Activated effector memory CD4-positive, alpha-beta T cell treated with anti-CD3 and anti-CD28 coated beads, Interleukin-2, amount 50 U/mL, for 16 hours (primary cell): ENCODE measurements around the gene NLRP1.
A peak's percentile ranks its signal among the peaks of the same experiment; 100 is the strongest.

Source experiments
- DNase-seq: peaks from one replicate; pipeline ENCODE4 v3.0.0-alpha.2; 2020

The NLRP1 gene

GRCh38 chr17:5584383-5585286 is at the start of gene NLRP1:
Gene NLRP1 (minus strand): TSS chr17:5584509. CDS start chr17:5583957, 552 bp downstream.
- peak; percentile 97 for DNase-seq

- no peak for DNase-seq
These were observed 47.8 kb upstream of the NLRP1 start for GRCh38 chr17:5631958-5632590.

- DNase-seq: no peak
These were observed 46.1 kb upstream of the NLRP1 start for GRCh38 chr17:5630434-5630833.

GRCh38 chr17:5629128-5629527 is 44.8 kb upstream of the NLRP1 start:
- no peak for DNase-seq

GRCh38 chr17:5628262-5628661 is 44.0 kb upstream of the NLRP1 start:
- no peak for DNase-seq

- DNase-seq: no peak
These were observed 39.9 kb upstream of the NLRP1 start for GRCh38 chr17:5624211-5624610.

- no peak for DNase-seq
These were observed 37.4 kb upstream of the NLRP1 start for GRCh38 chr17:5621729-5622128.

GRCh38 chr17:5621026-5621425 is 36.7 kb upstream of the NLRP1 start:
- no peak for DNase-seq

- no peak for DNase-seq
These were observed 34.9 kb upstream of the NLRP1 start for GRCh38 chr17:5619088-5619740.

- DNase-seq: no peak
These were observed 34.2 kb upstream of the NLRP1 start for GRCh38 chr17:5618476-5618875.

GRCh38 chr17:5615476-5615875 is 31.2 kb upstream of the NLRP1 start:
- no peak for DNase-seq

- DNase-seq: no peak
These were observed 26.6 kb upstream of the NLRP1 start for GRCh38 chr17:5610956-5611355.

- DNase-seq: no peak
These were observed 24.2 kb upstream of the NLRP1 start for GRCh38 chr17:5608399-5609112.

- DNase-seq: no peak
These were observed 23.6 kb upstream of the NLRP1 start for GRCh38 chr17:5607946-5608345.

GRCh38 chr17:5605452-5605851 is 21.1 kb upstream of the NLRP1 start:
- DNase-seq: no peak

- no peak for DNase-seq
These were observed 15.7 kb upstream of the NLRP1 start for GRCh38 chr17:5600041-5600440.

GRCh38 chr17:5598457-5598856 is 14.1 kb upstream of the NLRP1 start:
- no peak for DNase-seq

GRCh38 chr17:5596421-5596820 is 12.1 kb upstream of the NLRP1 start:
- no peak for DNase-seq

- DNase-seq: no peak
These were observed 11.5 kb upstream of the NLRP1 start for GRCh38 chr17:5595831-5596230.

GRCh38 chr17:5592382-5592781 is 8.1 kb upstream of the NLRP1 start:
- no peak for DNase-seq

GRCh38 chr17:5591966-5592365 is 7.7 kb upstream of the NLRP1 start:
- DNase-seq: no peak

GRCh38 chr17:5588584-5588983 is 4.3 kb upstream of the NLRP1 start:
- DNase-seq: no peak

GRCh38 chr17:5587438-5588032 is 3.2 kb upstream of the NLRP1 start:
- peak; percentile 67 for DNase-seq
